ENCODE data around the gene CCDC14. TPM values are rescaled to one million over a fixed set of nuclear protein-coding genes. Genes with fewer than 3 reads are reported as not detected.
"Not testable (repeated sequence)": the region's sequence is repeated elsewhere in the genome, so short reads cannot be mapped to it uniquely, and the experiment has no call there.

Gene CCDC14
- total and polyA plus RNA-seq, 9 of the 15 experiments (the other 6 are each of a cell fraction or from before 2014, with no cell fraction given), result 18.6 to 107 (median 57.3) TPM

- intact Hi-C loops (cut with micrococcal nuclease) (no loop called here), in situ Hi-C loops (cut with MboI) (no loop called here)
- no peaks in the 10 kb centered on the region for H3K36me3 ChIP-seq (ENCODE audit: control insufficient read depth, insufficient read depth, low read length)
- no peak overlapping the region for H3K27ac ChIP-seq (ENCODE audit: extremely low read depth, low read depth, low read length)
- BruUV-seq (replicated peaks), result no TSS peak
- WGBS (ENCODE audit: insufficient coverage, low coverage, missing lambda C conversion rate), result 0% methylated on average over 1 of the region's 1 CpG
- no peaks in the 10 kb centered on the region for H3K9me3 ChIP-seq (replicated peaks; ENCODE audit: control insufficient read depth, insufficient read depth, low read depth, low read length)
- H3K27me3 ChIP-seq (ENCODE audit: control insufficient read depth in 2 of 2, insufficient read depth in 2 of 2, low read length in 2 of 2), result no peaks in the 10 kb centered on the region
- no peaks in the 10 kb centered on the region for H3K79me2 ChIP-seq (ENCODE audit: control insufficient read depth, insufficient read depth, low read length)
- H3K4me2 ChIP-seq (ENCODE audit: insufficient read depth, low read length), result no peak overlapping the region
- ATAC-seq (no peak), FAIRE-seq (no peak), DNase-seq (ENCODE audit: extremely low read depth in 1 of 4, low spot score in 3 of 4) (no peak)
- H3K9ac ChIP-seq (ENCODE audit: insufficient read depth in 1 of 2, low read depth in 2 of 2, low read length in 2 of 2), result no peak overlapping the region
- no peak overlapping the region for H2AFZ ChIP-seq (ENCODE audit: low read depth, low read length)
- no peak overlapping the region for H3K4me3 ChIP-seq
- CTCF ChIA-PET (ENCODE audit: low intra/inter-chr PET ratio), result no interaction called here
- no peaks in the 10 kb centered on the region for H3K4me1 ChIP-seq (replicated peaks in 1 of 2; ENCODE audit: control insufficient read depth in 2 of 2, insufficient read depth in 2 of 2, low read length in 2 of 2)
- no peaks in the 10 kb centered on the region for H3K9me1 ChIP-seq (ENCODE audit: control insufficient read depth, insufficient read depth, low read length)
- no peaks in the 10 kb centered on the region for H4K20me1 ChIP-seq (replicated peaks; ENCODE audit: control insufficient read depth, insufficient read depth, low read length)
- POLR2A ChIA-PET, result no interaction called here
- TF ChIP-seq LEF1 (IDR thresholded peaks at IDR 0.05), result no peak
Measured at GRCh38 chr3:123893012-123893411, 68.0 kb downstream of the CCDC14 start.

- POLR2A ChIA-PET, result no interaction called here
- TF ChIP-seq CBX5 (IDR thresholded peaks at IDR 0.05; ENCODE audit: borderline replicate concordance, low read depth) (no peak), ZFP36 (IDR thresholded peaks at IDR 0.05; ENCODE audit: low read depth, low read length, partially characterized antibody) (peak; percentile 74)
- H3K9me3 ChIP-seq (replicated peaks; ENCODE audit: control insufficient read depth, insufficient read depth, low read depth, low read length), result no peaks in the 10 kb centered on the region
- intact Hi-C loops (cut with micrococcal nuclease), result no loop called here
- no peak overlapping the region for H3K4me2 ChIP-seq (ENCODE audit: insufficient read depth, low read length)
- no peaks in the 10 kb centered on the region for H3K9me1 ChIP-seq (ENCODE audit: control insufficient read depth, insufficient read depth, low read length)
- H3K27me3 ChIP-seq (ENCODE audit: control insufficient read depth in 2 of 2, insufficient read depth in 2 of 2, low read length in 2 of 2), result no peaks in the 10 kb centered on the region
- H4K20me1 ChIP-seq (replicated peaks; ENCODE audit: control insufficient read depth, insufficient read depth, low read length), result no peaks in the 10 kb centered on the region
- no peak for DNase-seq (ENCODE audit: extremely low read depth in 1 of 4, low spot score in 3 of 4)
- CTCF ChIA-PET (ENCODE audit: low intra/inter-chr PET ratio), result no interaction called here
- no peak for FAIRE-seq
- WGBS (ENCODE audit: insufficient coverage, low coverage, missing lambda C conversion rate), result 0% methylated on average over 1 of the region's 1 CpG
- no peaks in the 10 kb centered on the region for H3K36me3 ChIP-seq (ENCODE audit: control insufficient read depth, insufficient read depth, low read length)
- BruUV-seq (replicated peaks), result no TSS peak
- H3K9ac ChIP-seq (ENCODE audit: insufficient read depth in 1 of 2, low read depth in 2 of 2, low read length in 2 of 2), result no peak overlapping the region
- no peak overlapping the region for H3K27ac ChIP-seq (ENCODE audit: extremely low read depth, low read depth, low read length)
- H3K4me3 ChIP-seq, result no peak overlapping the region
- no peak overlapping the region for H2AFZ ChIP-seq (ENCODE audit: low read depth, low read length)
- in situ Hi-C loops (cut with MboI), result no loop called here
- no peaks in the 10 kb centered on the region for H3K79me2 ChIP-seq (ENCODE audit: control insufficient read depth, insufficient read depth, low read length)
- no peaks in the 10 kb centered on the region for H3K4me1 ChIP-seq (replicated peaks in 1 of 2; ENCODE audit: control insufficient read depth in 2 of 2, insufficient read depth in 2 of 2, low read length in 2 of 2)
- no peak for ATAC-seq
Measured at GRCh38 chr3:123892195-123892594, 68.8 kb downstream of the CCDC14 start.

DNA sequence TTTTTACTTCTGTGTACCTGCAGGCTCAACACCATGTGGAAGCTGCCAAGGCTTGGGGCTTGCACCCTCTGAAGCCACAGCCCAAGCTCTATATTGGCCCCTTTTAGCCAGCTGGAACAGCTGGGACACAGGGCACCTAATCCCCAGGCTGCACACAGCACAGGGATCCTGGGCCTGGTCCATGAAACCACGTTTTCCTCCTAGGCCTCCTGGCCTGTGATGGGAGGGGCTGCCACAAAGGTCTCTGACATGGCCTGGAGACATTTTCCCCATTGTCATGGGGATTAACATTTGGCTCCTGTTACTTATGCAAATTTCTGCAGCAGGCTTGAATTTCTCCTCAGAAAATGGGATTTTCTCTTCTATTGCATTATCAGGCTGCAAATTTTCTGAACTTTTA is 70.0 kb downstream of the CCDC14 start:
- H3K36me3 ChIP-seq (ENCODE audit: control insufficient read depth, insufficient read depth, low read length); intact Hi-C loops (cut with micrococcal nuclease); DNase-seq (ENCODE audit: extremely low read depth in 1 of 4, low spot score in 3 of 4); POLR2A ChIA-PET; H4K20me1 ChIP-seq (replicated peaks; ENCODE audit: control insufficient read depth, insufficient read depth, low read length); H2AFZ ChIP-seq (ENCODE audit: low read depth, low read length); H3K4me2 ChIP-seq (ENCODE audit: insufficient read depth, low read length); in situ Hi-C loops (cut with MboI); H3K4me1 ChIP-seq (replicated peaks in 1 of 2; ENCODE audit: control insufficient read depth in 2 of 2, insufficient read depth in 2 of 2, low read length in 2 of 2); H3K9me3 ChIP-seq (replicated peaks; ENCODE audit: control insufficient read depth, insufficient read depth, low read depth, low read length); H3K27me3 ChIP-seq (ENCODE audit: control insufficient read depth in 2 of 2, insufficient read depth in 2 of 2, low read length in 2 of 2); H3K4me3 ChIP-seq; BruUV-seq (replicated peaks); H3K9ac ChIP-seq (ENCODE audit: insufficient read depth in 1 of 2, low read depth in 2 of 2, low read length in 2 of 2); FAIRE-seq; H3K9me1 ChIP-seq (ENCODE audit: control insufficient read depth, insufficient read depth, low read length); CTCF ChIA-PET (ENCODE audit: low intra/inter-chr PET ratio); ATAC-seq; H3K79me2 ChIP-seq (ENCODE audit: control insufficient read depth, insufficient read depth, low read length); H3K27ac ChIP-seq (ENCODE audit: extremely low read depth, low read depth, low read length): not testable (repeated sequence)
- whole genome bisulfite sequencing (ENCODE audit: insufficient coverage, low coverage, missing lambda C conversion rate), result 0% methylated on average over 1 of the region's 1 CpG

- H3K4me1 ChIP-seq (replicated peaks in 1 of 2; ENCODE audit: control insufficient read depth in 2 of 2, insufficient read depth in 2 of 2, low read length in 2 of 2); ATAC-seq; H4K20me1 ChIP-seq (replicated peaks; ENCODE audit: control insufficient read depth, insufficient read depth, low read length); H3K9ac ChIP-seq (ENCODE audit: insufficient read depth in 1 of 2, low read depth in 2 of 2, low read length in 2 of 2); H3K9me1 ChIP-seq (ENCODE audit: control insufficient read depth, insufficient read depth, low read length); H3K4me3 ChIP-seq; H3K79me2 ChIP-seq (ENCODE audit: control insufficient read depth, insufficient read depth, low read length); H3K9me3 ChIP-seq (replicated peaks; ENCODE audit: control insufficient read depth, insufficient read depth, low read depth, low read length); H3K36me3 ChIP-seq (ENCODE audit: control insufficient read depth, insufficient read depth, low read length); H3K4me2 ChIP-seq (ENCODE audit: insufficient read depth, low read length); FAIRE-seq; in situ Hi-C loops (cut with MboI); CTCF ChIA-PET (ENCODE audit: low intra/inter-chr PET ratio); intact Hi-C loops (cut with micrococcal nuclease); DNase-seq (ENCODE audit: extremely low read depth in 1 of 4, low spot score in 3 of 4); BruUV-seq (replicated peaks); H3K27ac ChIP-seq (ENCODE audit: extremely low read depth, low read depth, low read length); H3K27me3 ChIP-seq (ENCODE audit: control insufficient read depth in 2 of 2, insufficient read depth in 2 of 2, low read length in 2 of 2); H2AFZ ChIP-seq (ENCODE audit: low read depth, low read length): not testable (repeated sequence)
- WGBS (ENCODE audit: insufficient coverage, low coverage, missing lambda C conversion rate), result 7% methylated on average over 3 of the region's 3 CpGs
- POLR2A ChIA-PET, result interaction anchor here (0.6 kb wide), 1 partner anchor 1482 kb away, joined by 3 read pairs; no protein-coding TSS in a partner anchor
Measured at GRCh38 chr3:123890162-123890561, 70.9 kb downstream of the CCDC14 start.
